Neural cell (in vitro differentiated cells): ENCODE data around the gene NDUFAF2. TPM values are rescaled to one million over a fixed set of nuclear protein-coding genes. Genes with fewer than 3 reads are reported as not detected.

Experiments
- H2AFZ ChIP-seq: fragments of 200-600, 300-800 bp; sonication (generic), shearing (Covaris generic); 2 replicates; pipeline ENCODE4 v1.6.0; 2014; ENCODE audit warnings: low read depth, mild to moderate bottlenecking, antibody characterized with exemption, low read length, moderate library complexity
- H3F3A ChIP-seq: fragments of 200-600 bp; shearing (Covaris generic); 2 replicates; pipeline ENCODE4 v1.6.1; 2016; ENCODE audit warnings: mild to moderate bottlenecking, moderate library complexity, mixed read lengths, antibody characterized with exemption, low read length; ENCODE audit not compliant: insufficient read depth, poor library complexity, severe bottlenecking
- H3K27ac ChIP-seq: fragments of 200-600, 300-800 bp; sonication (generic), shearing (Covaris generic); 2 replicates; pipeline ENCODE4 v1.5.1; 2014; ENCODE audit warnings: mild to moderate bottlenecking, low read length, moderate library complexity
- H3K27me3 ChIP-seq: fragments of 300-800, 200-600 bp; sonication (generic), shearing (Covaris generic); 2 replicates; pipeline ENCODE4 v1.6.0; 2014; ENCODE audit warnings: mild to moderate bottlenecking, low read depth, low read length, moderate library complexity; ENCODE audit not compliant: insufficient read depth
- H3K36me3 ChIP-seq: fragments of 300-800, 200-600 bp; sonication (generic), shearing (Covaris generic); 2 replicates; pipeline ENCODE4 v1.5.1; 2014; ENCODE audit warnings: mild to moderate bottlenecking, antibody characterized with exemption, low read length, moderate library complexity; ENCODE audit not compliant: insufficient read depth
- H3K4me2 ChIP-seq: fragments of 300-800, 200-600 bp; sonication (generic), shearing (Covaris generic); 2 replicates; pipeline ENCODE4 v1.6.0; 2014; ENCODE audit warnings: mild to moderate bottlenecking, low read length
- H3K4me3 ChIP-seq: fragments of 300-800, 200-600 bp; sonication (generic), shearing (Covaris generic); 2 replicates; pipeline ENCODE4 v1.5.1; 2014; ENCODE audit warnings: mild to moderate bottlenecking, low read length, moderate library complexity
- H3K79me2 ChIP-seq: fragments of 200-600 bp; shearing (Covaris generic); replicated peaks from 2 replicates; pipeline ENCODE4 v1.6.0; 2014; ENCODE audit warnings: mild to moderate bottlenecking, low read length, moderate library complexity; ENCODE audit not compliant: insufficient read depth
- H3K9ac ChIP-seq: fragments of 300-800, 200-600 bp; sonication (generic), shearing (Covaris generic); 2 replicates; pipeline ENCODE4 v1.6.1; 2016; ENCODE audit warnings: mild to moderate bottlenecking, low read length, mixed read lengths
- H3K9me2 ChIP-seq: fragments of 200-600 bp; shearing (Covaris generic); 2 replicates; pipeline ENCODE4 v1.6.1; 2016; ENCODE audit warnings: mild to moderate bottlenecking, low read length, mixed read lengths; ENCODE audit not compliant: insufficient read depth
- H3K9me3 ChIP-seq: fragments of 200-600, 300-800 bp; sonication (generic), shearing (Covaris generic); 2 replicates; pipeline ENCODE4 v1.6.1; 2016; ENCODE audit warnings: mild to moderate bottlenecking, mixed run types, low read length, moderate library complexity, mixed read lengths
- H4K20me1 ChIP-seq: fragments of 200-600 bp; shearing (Covaris generic); 2 replicates; pipeline ENCODE4 v1.6.1; 2016; ENCODE audit warnings: mild to moderate bottlenecking, mixed run types; ENCODE audit not compliant: insufficient read depth
- CTCF ChIP-seq: fragments of 450-650 bp; IDR thresholded peaks from 2 replicates; pipeline ENCODE4 v1.5.1; 2014; ENCODE audit warnings: antibody characterized with exemption, mild to moderate bottlenecking, moderate library complexity; ENCODE audit not compliant: poor library complexity, severe bottlenecking
- EP300 ChIP-seq: fragments of 450-650 bp; conservative IDR thresholded peaks from 2 replicates; pipeline ENCODE4 v1.6.1; 2014; ENCODE audit warnings: antibody characterized with exemption, mild to moderate bottlenecking, moderate library complexity; ENCODE audit not compliant: poor library complexity, severe bottlenecking
- EZH2 ChIP-seq: fragments of 200-600, 300-800 bp; shearing (Covaris generic), sonication (generic); IDR thresholded peaks from 2 replicates; pipeline ENCODE4 v1.6.1; 2014; ENCODE audit warnings: antibody characterized with exemption, low read length, borderline replicate concordance, mild to moderate bottlenecking; ENCODE audit not compliant: insufficient read depth, poor library complexity, severe bottlenecking
- MXI1 ChIP-seq: fragments of 450-650 bp; conservative IDR thresholded peaks from 2 replicates; pipeline ENCODE4 v1.6.1; 2014; ENCODE audit warnings: antibody characterized with exemption, mild to moderate bottlenecking; ENCODE audit not compliant: poor library complexity, severe bottlenecking
- POLR2AphosphoS5 ChIP-seq: IDR thresholded peaks from 2 replicates; pipeline ENCODE4 v1.6.1; 2012
- RAD21 ChIP-seq: fragments of 450-650 bp; conservative IDR thresholded peaks from 2 replicates; pipeline ENCODE4 v1.6.1; 2014; ENCODE audit warnings: antibody characterized with exemption, mild to moderate bottlenecking, moderate library complexity
- SMC3 ChIP-seq: fragments of 450-650 bp; conservative IDR thresholded peaks from 2 replicates; pipeline ENCODE4 v1.6.1; 2014; ENCODE audit warnings: antibody characterized with exemption, mild to moderate bottlenecking, moderate library complexity; ENCODE audit not compliant: poor library complexity
- TAF1 ChIP-seq: IDR thresholded peaks from 2 replicates; pipeline ENCODE4 v1.6.1; 2012; ENCODE audit warnings: low read depth
- polyA plus RNA-seq: library from polyadenylated mRNA; depleted of rRNA; stranded (reverse); fragments of >200 nt; gene quantifications from 2 replicates; pipeline ENCODE4 v1.2.3, GENCODE V29; 2014
- TF ChIP-seq, protein P1 (sequence below): IDR thresholded peaks from 2 replicates; pipeline ENCODE4 v1.6.1; 2012; ENCODE audit warnings: borderline replicate concordance

Gene NDUFAF2
- polyA plus RNA-seq, 1 donor from 2014 or later = 53.6 TPM

DNA sequence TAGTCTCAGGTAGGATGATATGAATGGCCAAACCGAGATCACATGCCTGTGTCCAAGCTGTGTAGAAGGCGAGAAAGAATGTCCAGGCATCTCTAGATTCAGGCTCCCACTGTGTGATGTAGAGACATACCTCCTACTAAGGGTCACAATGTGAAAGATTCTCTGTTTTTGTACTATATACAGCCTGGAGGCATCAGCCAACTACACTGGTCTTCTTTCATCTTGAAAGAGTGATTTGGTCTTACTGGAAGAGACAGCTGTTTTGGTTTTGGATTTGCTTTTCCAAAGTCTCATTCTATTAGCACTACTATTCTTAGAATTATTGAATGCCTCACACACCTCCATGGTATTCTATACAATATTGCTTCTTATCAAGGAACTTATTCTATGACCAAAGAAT, 26.5 kb upstream of the NDUFAF2 start:
- no peak for TF ChIP-seq POLR2AphosphoS5
- TF ChIP-seq, protein P1, sequence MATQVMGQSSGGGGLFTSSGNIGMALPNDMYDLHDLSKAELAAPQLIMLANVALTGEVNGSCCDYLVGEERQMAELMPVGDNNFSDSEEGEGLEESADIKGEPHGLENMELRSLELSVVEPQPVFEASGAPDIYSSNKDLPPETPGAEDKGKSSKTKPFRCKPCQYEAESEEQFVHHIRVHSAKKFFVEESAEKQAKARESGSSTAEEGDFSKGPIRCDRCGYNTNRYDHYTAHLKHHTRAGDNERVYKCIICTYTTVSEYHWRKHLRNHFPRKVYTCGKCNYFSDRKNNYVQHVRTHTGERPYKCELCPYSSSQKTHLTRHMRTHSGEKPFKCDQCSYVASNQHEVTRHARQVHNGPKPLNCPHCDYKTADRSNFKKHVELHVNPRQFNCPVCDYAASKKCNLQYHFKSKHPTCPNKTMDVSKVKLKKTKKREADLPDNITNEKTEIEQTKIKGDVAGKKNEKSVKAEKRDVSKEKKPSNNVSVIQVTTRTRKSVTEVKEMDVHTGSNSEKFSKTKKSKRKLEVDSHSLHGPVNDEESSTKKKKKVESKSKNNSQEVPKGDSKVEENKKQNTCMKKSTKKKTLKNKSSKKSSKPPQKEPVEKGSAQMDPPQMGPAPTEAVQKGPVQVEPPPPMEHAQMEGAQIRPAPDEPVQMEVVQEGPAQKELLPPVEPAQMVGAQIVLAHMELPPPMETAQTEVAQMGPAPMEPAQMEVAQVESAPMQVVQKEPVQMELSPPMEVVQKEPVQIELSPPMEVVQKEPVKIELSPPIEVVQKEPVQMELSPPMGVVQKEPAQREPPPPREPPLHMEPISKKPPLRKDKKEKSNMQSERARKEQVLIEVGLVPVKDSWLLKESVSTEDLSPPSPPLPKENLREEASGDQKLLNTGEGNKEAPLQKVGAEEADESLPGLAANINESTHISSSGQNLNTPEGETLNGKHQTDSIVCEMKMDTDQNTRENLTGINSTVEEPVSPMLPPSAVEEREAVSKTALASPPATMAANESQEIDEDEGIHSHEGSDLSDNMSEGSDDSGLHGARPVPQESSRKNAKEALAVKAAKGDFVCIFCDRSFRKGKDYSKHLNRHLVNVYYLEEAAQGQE = no peak
- no peak for TF ChIP-seq CTCF
- TF ChIP-seq EP300 = no peak
- no peak for TF ChIP-seq TAF1
- TF ChIP-seq MXI1 = no peak
- no peak for TF ChIP-seq RAD21
- H3K9me2 ChIP-seq = no peaks in the 10 kb centered on the region

DNA sequence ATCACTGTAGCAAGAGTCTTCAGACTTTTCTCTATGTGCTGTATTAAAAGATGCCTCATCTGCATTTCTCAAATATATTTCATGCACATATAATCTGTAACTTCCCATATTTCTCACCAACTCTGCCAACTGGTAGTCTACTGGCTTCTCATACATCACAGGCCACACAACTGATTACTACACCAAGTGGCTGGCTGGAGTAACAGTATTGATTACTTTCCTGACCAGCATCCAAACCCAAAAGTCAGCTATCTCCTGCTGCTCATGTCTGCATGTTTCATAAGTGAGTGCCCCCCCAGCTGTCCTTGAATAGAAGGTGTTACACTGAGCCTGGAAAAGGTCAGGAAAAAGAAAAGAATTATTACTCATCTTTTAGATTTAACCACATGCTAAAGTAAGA, 17.6 kb upstream of the NDUFAF2 start:
- Histone ChIP-seq H3K27ac (no peak overlapping the region), H3K79me2 (no peaks in the 10 kb centered on the region), H3K9ac (no peak overlapping the region), H3K9me3 (no peaks in the 10 kb centered on the region), H3F3A (no peaks in the 10 kb centered on the region), H3K4me3 (no peak overlapping the region), H3K9me2 (no peaks in the 10 kb centered on the region), H3K36me3 (no peaks in the 10 kb centered on the region), H3K4me2 (no peak overlapping the region), H3K27me3 (no peaks in the 10 kb centered on the region), H2AFZ (no peak overlapping the region), H4K20me1 (no peaks in the 10 kb centered on the region)
- TF ChIP-seq MXI1 (no peak), EP300 (no peak), SMC3 (no peak)

More for the DNA sequence above, 26.5 kb upstream of the NDUFAF2 start:
- H3K4me2 ChIP-seq = no peak overlapping the region
- H3K9me3 ChIP-seq = no peaks in the 10 kb centered on the region
- no peak overlapping the region for H2AFZ ChIP-seq
- H3K4me3 ChIP-seq = no peak overlapping the region
- no peaks in the 10 kb centered on the region for H4K20me1 ChIP-seq
- H3K27ac ChIP-seq = no peak overlapping the region
- H3K79me2 ChIP-seq = no peaks in the 10 kb centered on the region
- H3F3A ChIP-seq = no peaks in the 10 kb centered on the region
- H3K27me3 ChIP-seq = no peaks in the 10 kb centered on the region
- H3K36me3 ChIP-seq = peaks cover 3% of the 10 kb centered on the region
- no peak overlapping the region for H3K9ac ChIP-seq

DNA sequence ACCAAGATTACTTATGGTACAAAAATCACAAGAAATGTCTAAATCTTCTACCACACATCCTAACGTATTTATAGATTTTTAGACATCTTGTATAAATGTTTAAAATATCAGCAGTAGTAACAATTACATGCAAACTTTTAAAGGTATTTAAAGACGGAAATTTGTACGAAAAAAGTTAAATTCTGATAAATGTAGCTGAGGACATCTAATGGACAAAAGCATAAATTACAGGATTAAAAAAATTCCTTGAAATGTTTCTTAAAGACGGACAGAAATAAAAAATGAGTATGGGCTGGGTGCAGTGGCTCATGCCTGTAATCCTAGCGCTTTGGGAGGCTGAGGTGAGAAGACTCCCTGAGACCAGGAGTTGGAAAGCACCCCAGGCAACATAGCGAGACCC, 16.0 kb upstream of the NDUFAF2 start:
- no peaks in the 10 kb centered on the region for H3K27me3 ChIP-seq
- no peak overlapping the region for H3K9ac ChIP-seq
- no peaks in the 10 kb centered on the region for H3K9me2 ChIP-seq
- no peak overlapping the region for H3K4me3 ChIP-seq
- no peaks in the 10 kb centered on the region for H3K9me3 ChIP-seq
- H3K27ac ChIP-seq = no peak overlapping the region
- H4K20me1 ChIP-seq = no peaks in the 10 kb centered on the region
- no peak overlapping the region for H3K4me2 ChIP-seq
- H3K36me3 ChIP-seq = no peaks in the 10 kb centered on the region
- H2AFZ ChIP-seq = no peak overlapping the region
- TF ChIP-seq CTCF (no peak), RAD21 (no peak), EP300 (no peak), POLR2AphosphoS5 (no peak), EZH2 (no peak), MXI1 (no peak), TAF1 (no peak)
- no peaks in the 10 kb centered on the region for H3K79me2 ChIP-seq
- H3F3A ChIP-seq = no peaks in the 10 kb centered on the region
